HTR-8/SVneo (cell line): Measurements from ENCODE around the gene INHBB.

Source experiments
- DNase-seq: peaks from one replicate; pipeline ENCODE4 v3.0.0; 2011; ENCODE audit warnings: low spot score, mixed read lengths; ENCODE audit not compliant: insufficient read length
- FAIRE-seq: peaks from 2 replicates; lab custom pipeline; 2011; peaks lifted over from hg19 to GRCh38; lab: Jason Lieb, UNC

The INHBB gene

GRCh38 chr2:120334068-120334467, 11.9 kb upstream of the INHBB start:
- FAIRE-seq = no peak
- no peak for DNase-seq

GRCh38 chr2:120336749-120337148, 9.2 kb upstream of the INHBB start:
- no peak for FAIRE-seq

GRCh38 chr2:120338015-120338414, 7.9 kb upstream of the INHBB start:
- FAIRE-seq = no peak
- no peak for DNase-seq

More at GRCh38 chr2:120336749-120337148, 9.2 kb upstream of the INHBB start:
- DNase-seq = no peak

DNA sequence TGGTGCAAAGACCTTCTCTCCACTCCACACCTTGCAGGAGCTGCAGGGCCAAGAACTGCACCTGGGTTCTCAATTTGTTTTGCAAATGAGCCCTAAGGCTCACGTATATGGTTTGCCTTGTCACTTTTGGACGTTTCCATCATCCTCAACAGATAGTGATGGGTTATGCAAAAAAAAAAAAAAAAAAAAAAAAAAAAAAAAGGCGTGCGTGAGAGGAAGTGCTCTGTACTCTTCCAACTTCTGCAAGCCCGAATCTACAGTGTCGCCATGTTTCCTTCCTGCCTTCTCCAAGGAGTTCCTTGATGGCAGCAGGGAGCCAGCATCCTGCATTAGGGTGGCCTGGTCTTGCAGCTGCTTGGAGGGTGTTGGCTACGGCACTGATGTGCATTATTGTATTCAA, 4.0 kb upstream of the INHBB start:
- FAIRE-seq (no peak), DNase-seq (no peak)

GRCh38 chr2:120342446-120342845, 3.5 kb upstream of the INHBB start:
- DNase-seq = no peak

DNA sequence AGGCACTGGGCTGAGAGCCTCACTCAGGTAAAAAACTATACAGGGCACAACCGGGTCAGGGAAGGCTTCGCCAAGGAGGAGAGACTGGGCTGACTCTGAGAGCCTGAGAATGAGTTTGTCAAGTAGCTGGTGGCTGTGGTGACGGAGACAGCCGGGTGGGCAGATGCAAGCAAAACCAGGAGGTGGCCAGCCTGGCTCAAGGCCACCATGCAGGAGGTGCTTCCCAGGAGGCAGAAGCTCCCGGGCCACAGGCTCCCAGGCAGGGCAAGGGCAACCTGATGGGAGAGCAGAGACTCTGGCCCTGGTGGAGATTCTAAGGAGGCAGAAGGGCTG, 2.9 kb upstream of the INHBB start:
- FAIRE-seq (no peak), DNase-seq (no peak)

More at GRCh38 chr2:120342446-120342845, 3.5 kb upstream of the INHBB start:
- no peak for FAIRE-seq

DNA sequence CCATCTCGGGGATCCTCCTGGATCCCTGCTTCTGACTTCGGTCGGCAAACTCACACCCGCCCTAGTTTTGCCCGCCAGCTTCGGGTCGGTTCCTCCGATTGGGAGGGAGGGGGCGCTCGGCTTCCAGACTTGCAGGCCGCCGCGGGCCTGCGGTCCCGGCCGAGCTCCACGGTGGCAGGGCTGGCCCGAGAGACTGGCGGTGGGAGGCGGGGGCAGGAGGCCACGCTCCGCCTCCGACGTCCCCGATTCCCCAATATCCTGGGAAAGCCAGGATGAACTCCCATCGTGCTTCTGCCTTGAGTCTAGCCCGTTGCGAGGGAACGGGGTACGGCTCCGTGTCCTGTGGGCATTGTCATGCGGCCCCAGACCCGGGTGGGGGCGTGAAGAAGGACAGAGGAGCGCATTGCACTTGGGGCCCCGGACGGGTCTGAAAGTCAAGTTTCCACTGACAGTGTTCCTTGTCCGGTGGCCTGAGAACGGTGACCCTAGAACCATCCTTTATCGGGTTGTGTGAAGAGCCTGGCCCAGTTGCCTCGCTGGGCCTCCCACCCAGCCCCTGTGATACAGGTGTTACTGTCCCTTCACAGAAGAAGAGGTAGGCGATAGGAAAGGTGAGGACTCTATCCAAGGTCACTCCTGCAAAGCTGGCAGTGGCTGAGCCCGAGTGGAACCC, 2.4 kb upstream of the INHBB start:
- FAIRE-seq = peak; percentile 46
- peak; percentile 83 for DNase-seq

GRCh38 chr2:120344214-120344975, 1.5 kb upstream of the INHBB start:
- DNase-seq (no peak), FAIRE-seq (no peak)

GRCh38 chr2:120344976-120345581, 857 bp upstream of the INHBB start:
- FAIRE-seq (no peak), DNase-seq (no peak)

- DNase-seq = no peak
- FAIRE-seq = no peak
Observed at GRCh38 chr2:120345608-120346007, 328 bp upstream of the INHBB start.

GRCh38 chr2:120346667-120347358, 877 bp downstream of the INHBB start:
- peak; percentile 83 for FAIRE-seq
- no peak for DNase-seq

- no peak for DNase-seq
- FAIRE-seq = no peak
Observed at GRCh38 chr2:120347396-120348060, 1.6 kb downstream of the INHBB start.

DNA sequence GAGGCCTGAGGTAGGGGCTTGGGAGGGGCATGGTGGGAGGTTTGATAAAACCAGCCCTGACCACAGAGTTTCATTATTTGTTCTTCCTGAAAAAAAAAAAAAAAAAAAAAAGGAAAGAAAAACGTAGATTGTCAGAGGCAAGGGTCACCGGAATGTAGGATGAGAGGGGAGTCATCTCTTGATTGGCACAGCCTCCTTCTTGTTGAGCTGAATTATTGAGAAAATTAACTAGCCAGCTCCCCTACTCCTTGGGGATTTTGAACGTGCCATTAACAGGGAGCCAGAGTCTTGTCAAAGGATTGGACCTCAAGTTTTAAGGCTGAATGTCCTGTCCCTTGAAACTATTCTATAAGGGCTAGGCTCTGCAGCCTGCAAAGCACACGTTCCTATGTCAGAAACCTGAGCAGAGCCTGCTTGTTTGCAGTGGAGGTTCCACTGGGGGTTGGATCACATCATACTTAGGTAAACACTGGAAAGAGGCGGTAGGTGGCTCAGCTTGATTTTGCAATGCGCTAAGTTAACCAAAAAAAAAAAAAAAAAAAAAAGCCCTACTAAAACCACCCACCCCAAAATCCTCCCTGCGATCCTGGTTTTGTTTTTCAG, 2.3 kb downstream of the INHBB start:
- FAIRE-seq (no peak), DNase-seq (no peak)

- peak; percentile 73 for FAIRE-seq
Observed at GRCh38 chr2:120348737-120349439, 3.0 kb downstream of the INHBB start.

GRCh38 chr2:120349440-120349921, 3.5 kb downstream of the INHBB start:
- DNase-seq (no peak), FAIRE-seq (no peak)

More at GRCh38 chr2:120348737-120349439, 3.0 kb downstream of the INHBB start:
- no peak for DNase-seq

DNA sequence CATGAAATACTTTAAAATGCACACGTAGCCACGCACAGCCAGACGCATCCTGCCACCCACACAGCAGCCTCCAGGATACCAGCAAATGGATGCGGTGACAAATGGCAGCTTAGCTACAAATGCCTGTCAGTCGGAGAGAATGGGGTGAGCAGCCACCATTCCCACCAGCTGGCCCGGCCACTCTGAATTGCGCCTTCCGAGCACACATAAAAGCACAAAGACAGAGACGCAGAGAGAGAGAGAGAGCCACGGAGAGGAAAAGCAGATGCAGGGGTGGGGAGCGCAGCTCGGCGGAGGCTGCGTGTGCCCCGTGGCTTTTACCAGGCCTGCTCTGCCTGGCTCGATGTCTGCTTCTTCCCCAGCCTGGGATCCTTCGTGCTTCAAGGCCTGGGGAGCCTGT, 4.1 kb downstream of the INHBB start:
- DNase-seq (no peak), FAIRE-seq (no peak)

DNA sequence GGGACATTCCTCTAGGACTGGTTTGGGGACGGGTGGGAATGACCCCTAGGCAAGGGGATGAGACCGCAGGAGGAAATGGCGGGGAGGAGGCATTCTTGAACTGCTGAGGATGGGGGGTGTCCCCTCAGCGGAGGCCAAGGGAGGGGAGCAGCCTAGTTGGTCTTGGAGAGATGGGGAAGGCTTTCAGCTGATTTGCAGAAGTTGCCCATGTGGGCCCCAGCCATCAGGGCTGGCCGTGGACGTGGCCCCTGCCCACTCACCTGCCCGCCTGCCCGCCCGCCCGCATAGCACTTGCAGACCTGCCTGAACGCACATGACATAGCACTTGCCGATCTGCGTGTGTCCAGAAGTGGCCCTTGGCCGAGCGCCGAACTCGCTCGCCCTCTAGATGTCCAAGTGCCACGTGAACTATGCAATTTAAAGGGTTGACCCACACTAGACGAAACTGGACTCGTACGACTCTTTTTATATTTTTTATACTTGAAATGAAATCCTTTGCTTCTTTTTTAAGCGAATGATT, 4.9 kb downstream of the INHBB start:
- DNase-seq (no peak), FAIRE-seq (no peak)

DNA sequence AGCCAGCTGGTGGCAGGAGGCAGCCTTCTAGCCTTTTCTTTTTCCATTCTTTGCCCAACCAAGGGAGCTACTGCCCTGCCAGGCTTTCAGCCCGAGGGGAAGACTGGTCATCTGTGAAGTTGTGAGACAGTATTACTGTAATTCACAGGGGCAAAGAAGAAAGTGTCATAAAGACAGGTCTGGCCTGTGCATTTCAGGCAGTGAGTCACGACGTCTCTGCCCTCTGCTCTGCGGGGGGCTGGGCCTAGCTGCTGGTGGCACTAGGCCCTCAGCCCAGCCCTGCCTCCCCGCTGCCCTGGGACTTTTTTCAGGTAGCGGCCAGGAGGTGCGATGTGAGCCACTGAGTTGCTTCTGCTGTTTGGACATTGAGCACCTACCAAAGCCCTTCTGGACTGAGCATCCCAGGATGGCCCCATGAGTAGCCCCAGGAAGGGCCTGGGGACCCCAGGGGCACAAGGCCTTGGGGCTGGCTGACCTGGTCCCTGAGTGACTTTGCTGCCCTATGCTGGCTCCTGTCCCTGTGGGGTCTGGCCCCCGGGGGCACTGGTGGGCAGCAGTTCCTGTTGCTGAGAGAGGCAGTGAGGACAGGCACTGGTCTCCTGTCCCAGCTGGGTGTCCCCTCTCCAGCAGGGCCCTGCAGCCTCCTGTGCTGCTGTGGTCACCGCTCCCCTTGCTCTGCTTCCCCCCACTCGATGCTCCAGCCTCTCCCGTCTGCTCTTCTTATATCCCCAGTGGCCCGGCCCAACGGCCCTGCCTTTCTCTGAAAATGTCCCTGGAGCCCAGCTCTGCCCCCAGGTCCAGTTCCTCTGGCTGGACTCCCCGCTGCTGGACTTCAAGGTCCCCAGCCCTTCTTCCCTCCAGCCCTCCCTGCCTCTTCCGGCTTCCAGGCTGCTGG, 7.0 kb downstream of the INHBB start:
- FAIRE-seq (no peak), DNase-seq (no peak)
